Smooth muscle cell (in vitro differentiated cells): ENCODE results near the gene SGTA. TPM values are rescaled to one million over a fixed set of nuclear protein-coding genes. Genes with fewer than 3 reads are reported as not detected.

ENCODE experiments used
- DNase-seq: peaks from one replicate; lab custom pipeline; 2025; ENCODE audit not compliant: unreplicated experiment; lab: John Stamatoyannopoulos, UW
- H2AFZ ChIP-seq: fragments of 200-600 bp; sonication (generic); 2 replicates; pipeline ENCODE4 v1.6.0; 2016; ENCODE audit warnings: antibody characterized with exemption, low read depth, mild to moderate bottlenecking
- H3F3A ChIP-seq: fragments of 200-600 bp; sonication (generic); 2 replicates; pipeline ENCODE4 v1.6.0; 2017; ENCODE audit warnings: antibody characterized with exemption, low read depth
- H3K27ac ChIP-seq: fragments of 200-600 bp; sonication (generic); 2 replicates; pipeline ENCODE4 v1.5.1; 2016; ENCODE audit warnings: low read depth, mild to moderate bottlenecking
- H3K27me3 ChIP-seq: fragments of 200-600 bp; sonication (generic); 2 replicates; pipeline ENCODE4 v1.6.1; 2016; ENCODE audit warnings: low read depth, mild to moderate bottlenecking
- H3K36me3 ChIP-seq: fragments of 200-600 bp; sonication (generic); 2 replicates; pipeline ENCODE4 v1.5.1; 2016; ENCODE audit warnings: low read depth
- H3K4me1 ChIP-seq: fragments of 200-600 bp; sonication (generic); 2 replicates; pipeline ENCODE4 v1.5.1; 2016; ENCODE audit warnings: low read depth
- H3K4me2 ChIP-seq: fragments of 200-600 bp; sonication (generic); 2 replicates; pipeline ENCODE4 v1.6.0; 2016; ENCODE audit warnings: mild to moderate bottlenecking
- H3K4me3 ChIP-seq: fragments of 200-600 bp; sonication (generic); 2 replicates; pipeline ENCODE4 v1.5.1; 2016; ENCODE audit warnings: mild to moderate bottlenecking
- H3K79me2 ChIP-seq: fragments of 200-600 bp; sonication (generic); 2 replicates; pipeline ENCODE4 v1.6.0; 2016; ENCODE audit warnings: low read depth, mild to moderate bottlenecking
- H3K9ac ChIP-seq: fragments of 200-600 bp; sonication (generic); 2 replicates; pipeline ENCODE4 v1.6.0; 2016; ENCODE audit warnings: low read depth
- H3K9me3 ChIP-seq: fragments of 200-600 bp; sonication (generic); replicated peaks from 2 replicates; pipeline ENCODE4 v1.5.1; 2016; ENCODE audit warnings: low read depth
- H4K20me1 ChIP-seq: fragments of 200-600 bp; sonication (generic); 2 replicates; pipeline ENCODE4 v1.6.0; 2016; ENCODE audit warnings: low read depth
- CTCF ChIP-seq: fragments of 200-600 bp; sonication (generic); IDR thresholded peaks from 2 replicates; pipeline ENCODE4 v1.5.1; 2017; ENCODE audit warnings: borderline replicate concordance, mild to moderate bottlenecking, antibody characterized with exemption; ENCODE audit not compliant: insufficient read depth, poor library complexity, severe bottlenecking
- WGBS: methylation state at CpG from one replicate; pipeline ENCODE4 v1.1.7; 2016; ENCODE audit warnings: low lambda C conversion rate; 5-methylcytosine and 5-hydroxymethylcytosine counted together
- polyA plus RNA-seq: library from polyadenylated mRNA; unstranded; fragments of >200 nt; fragmentation: Nextera tagmentation; extraction: Ambion mirVana; gene quantifications from 2 replicates; pipeline ENCODE4 v1.2.1, GENCODE V29; 2016
- total RNA-seq: library from RNA; depleted of rRNA; stranded (reverse); fragments of >200 nt; gene quantifications from 2 replicates; pipeline ENCODE4 v1.2.3, GENCODE V29; 2014

Gene SGTA
- total RNA-seq (25.5 and 34.4 TPM in 2 replicates), polyA plus RNA-seq (69.6 and 71.2 TPM in 2 replicates)

GRCh38 chr19:2782936-2783780 lies at the start of gene SGTA:
SGTA (minus strand) TSS chr19:2783273; CDS start chr19:2769068, 14,205 bp downstream.
- Histone ChIP-seq H3K79me2 (peaks cover 75% of the 10 kb centered on the region), H3K9ac (peak within 1 kb of the TSS; percentile 99), H3K27ac (peak within 1 kb of the TSS; percentile 82), H3K36me3 (no peaks in the 10 kb centered on the region), H2AFZ (peak within 1 kb of the TSS; percentile 73), H3K27me3 (no peaks in the 10 kb centered on the region), H3K4me3 (peak within 1 kb of the TSS; percentile 85), H4K20me1 (peaks cover 43% of the 10 kb centered on the region), H3K4me1 (peaks cover 14% of the 10 kb centered on the region), H3F3A (peaks cover 7% of the 10 kb centered on the region), H3K4me2 (peak within 1 kb of the TSS; percentile 91), H3K9me3 (no peaks in the 10 kb centered on the region)
- peak; percentile 85 for DNase-seq
- TF ChIP-seq CTCF = peak; percentile 12
- 1% methylated on average over 67 of the region's 68 CpGs for WGBS

- H3K27me3 ChIP-seq = no peaks in the 10 kb centered on the region
- TF ChIP-seq CTCF = no peak
- no peak overlapping the region for H3K4me3 ChIP-seq
- 97% methylated on average over 13 of the region's 13 CpGs for WGBS
- peaks cover 24% of the 10 kb centered on the region for H3K9me3 ChIP-seq
- H3K4me1 ChIP-seq = no peaks in the 10 kb centered on the region
- no peaks in the 10 kb centered on the region for H3F3A ChIP-seq
- DNase-seq = no peak
- H3K79me2 ChIP-seq = no peaks in the 10 kb centered on the region
- no peak overlapping the region for H3K9ac ChIP-seq
- H3K4me2 ChIP-seq = no peak overlapping the region
- H4K20me1 ChIP-seq = no peaks in the 10 kb centered on the region
- peaks cover 29% of the 10 kb centered on the region for H3K36me3 ChIP-seq
- no peak overlapping the region for H3K27ac ChIP-seq
- no peak overlapping the region for H2AFZ ChIP-seq
Observed at GRCh38 chr19:2827840-2828489, 44.9 kb upstream of the SGTA start.

- Histone ChIP-seq H3K27me3 (no peaks in the 10 kb centered on the region), H3K27ac (no peak overlapping the region), H3K9me3 (peaks cover 17% of the 10 kb centered on the region), H3K36me3 (peaks cover 20% of the 10 kb centered on the region), H3K79me2 (no peaks in the 10 kb centered on the region), H4K20me1 (no peaks in the 10 kb centered on the region), H3K4me1 (no peaks in the 10 kb centered on the region), H2AFZ (no peak overlapping the region), H3K9ac (no peak overlapping the region), H3F3A (no peaks in the 10 kb centered on the region), H3K4me2 (no peak overlapping the region), H3K4me3 (no peak overlapping the region)
- 100% methylated on average over 2 of the region's 2 CpGs for WGBS
- no peak for DNase-seq
- TF ChIP-seq CTCF = no peak
Observed at GRCh38 chr19:2827022-2827421, 43.9 kb upstream of the SGTA start.
